Rectal smooth muscle tissue (tissue), 1 donor: Measurements from ENCODE around the gene COL19A1.

Experiments used
- H3K27ac ChIP-seq: one replicate; pipeline ENCODE4 v1.7.0; 2013; ENCODE audit warnings: low read depth, low read length, inconsistent platforms
- H3K27me3 ChIP-seq: one replicate; pipeline ENCODE4 v1.7.0; 2013; ENCODE audit warnings: low read length; ENCODE audit not compliant: control insufficient read depth, insufficient read depth
- H3K36me3 ChIP-seq: one replicate; pipeline ENCODE4 v1.7.0; 2013; ENCODE audit warnings: low read length; ENCODE audit not compliant: control insufficient read depth, insufficient read depth
- H3K4me1 ChIP-seq: one replicate; pipeline ENCODE4 v1.7.0; 2013; ENCODE audit warnings: low read length; ENCODE audit not compliant: control insufficient read depth, insufficient read depth
- H3K4me3 ChIP-seq: one replicate; pipeline ENCODE4 v1.7.0; 2013; ENCODE audit warnings: low read length
- H3K9ac ChIP-seq: one replicate; pipeline ENCODE4 v1.7.0; 2013; ENCODE audit warnings: low read length

The COL19A1 gene

GRCh38 chr6:70216767-70217166 lies 350.4 kb downstream of the COL19A1 start:
- no peak overlapping the region for H3K9ac ChIP-seq

GRCh38 chr6:70219943-70220613 lies 353.7 kb downstream of the COL19A1 start:
- H3K27me3 ChIP-seq: no peaks in the 10 kb centered on the region
- H3K9ac ChIP-seq: no peak overlapping the region
- no peaks in the 10 kb centered on the region for H3K4me1 ChIP-seq
- no peak overlapping the region for H3K4me3 ChIP-seq
- H3K36me3 ChIP-seq: no peaks in the 10 kb centered on the region
- no peak overlapping the region for H3K27ac ChIP-seq

More at GRCh38 chr6:70216767-70217166, 350.4 kb downstream of the COL19A1 start:
- Histone ChIP-seq H3K4me3 (no peak overlapping the region), H3K27ac (no peak overlapping the region), H3K36me3 (no peaks in the 10 kb centered on the region), H3K27me3 (no peaks in the 10 kb centered on the region), H3K4me1 (no peaks in the 10 kb centered on the region)

- no peaks in the 10 kb centered on the region for H3K27me3 ChIP-seq
- no peaks in the 10 kb centered on the region for H3K36me3 ChIP-seq
- H3K4me3 ChIP-seq: no peak overlapping the region
- no peaks in the 10 kb centered on the region for H3K4me1 ChIP-seq
- H3K9ac ChIP-seq: no peak overlapping the region
- no peak overlapping the region for H3K27ac ChIP-seq
Measured at GRCh38 chr6:70221025-70221714, 354.8 kb downstream of the COL19A1 start.

- Histone ChIP-seq H3K27ac (no peak overlapping the region), H3K27me3 (no peaks in the 10 kb centered on the region), H3K9ac (no peak overlapping the region), H3K4me3 (no peak overlapping the region), H3K4me1 (no peaks in the 10 kb centered on the region), H3K36me3 (no peaks in the 10 kb centered on the region)
Measured at GRCh38 chr6:70221715-70222438, 355.5 kb downstream of the COL19A1 start.

- H3K4me3 ChIP-seq: no peak overlapping the region
- no peaks in the 10 kb centered on the region for H3K27me3 ChIP-seq
- H3K4me1 ChIP-seq: no peaks in the 10 kb centered on the region
- no peak overlapping the region for H3K27ac ChIP-seq
- H3K36me3 ChIP-seq: no peaks in the 10 kb centered on the region
- no peak overlapping the region for H3K9ac ChIP-seq
Measured at GRCh38 chr6:70222439-70222749, 356.0 kb downstream of the COL19A1 start.

GRCh38 chr6:70225055-70225454 lies 358.7 kb downstream of the COL19A1 start:
- H3K27me3 ChIP-seq: no peaks in the 10 kb centered on the region
- H3K4me3 ChIP-seq: no peak overlapping the region
- no peak overlapping the region for H3K9ac ChIP-seq
- H3K36me3 ChIP-seq: no peaks in the 10 kb centered on the region
- H3K27ac ChIP-seq: no peak overlapping the region
- H3K4me1 ChIP-seq: no peaks in the 10 kb centered on the region

- Histone ChIP-seq H3K4me1 (no peaks in the 10 kb centered on the region), H3K36me3 (no peaks in the 10 kb centered on the region), H3K9ac (no peak overlapping the region), H3K27ac (no peak overlapping the region), H3K4me3 (no peak overlapping the region), H3K27me3 (no peaks in the 10 kb centered on the region)
Measured at GRCh38 chr6:70231311-70231710, 365.0 kb downstream of the COL19A1 start.

- H3K36me3 ChIP-seq: no peaks in the 10 kb centered on the region
- no peak overlapping the region for H3K4me3 ChIP-seq
- H3K4me1 ChIP-seq: no peaks in the 10 kb centered on the region
- H3K27ac ChIP-seq: no peak overlapping the region
- no peaks in the 10 kb centered on the region for H3K27me3 ChIP-seq
- H3K9ac ChIP-seq: no peak overlapping the region
Measured at GRCh38 chr6:70234561-70235236, 368.3 kb downstream of the COL19A1 start.

- no peaks in the 10 kb centered on the region for H3K36me3 ChIP-seq
- no peak overlapping the region for H3K27ac ChIP-seq
- H3K4me3 ChIP-seq: no peak overlapping the region
- H3K9ac ChIP-seq: no peak overlapping the region
- no peaks in the 10 kb centered on the region for H3K27me3 ChIP-seq
- no peaks in the 10 kb centered on the region for H3K4me1 ChIP-seq
Measured at GRCh38 chr6:70236343-70236742, 370.0 kb downstream of the COL19A1 start.

GRCh38 chr6:70241031-70241430 lies 374.7 kb downstream of the COL19A1 start:
- Histone ChIP-seq H3K4me3 (no peak overlapping the region), H3K36me3 (no peaks in the 10 kb centered on the region), H3K4me1 (no peaks in the 10 kb centered on the region), H3K9ac (no peak overlapping the region), H3K27ac (no peak overlapping the region), H3K27me3 (no peaks in the 10 kb centered on the region)

GRCh38 chr6:70241991-70242420 lies 375.6 kb downstream of the COL19A1 start:
- Histone ChIP-seq H3K4me3 (no peak overlapping the region), H3K9ac (no peak overlapping the region), H3K36me3 (no peaks in the 10 kb centered on the region), H3K4me1 (no peaks in the 10 kb centered on the region), H3K27me3 (no peaks in the 10 kb centered on the region), H3K27ac (no peak overlapping the region)

- Histone ChIP-seq H3K27me3 (no peaks in the 10 kb centered on the region), H3K9ac (no peak overlapping the region), H3K36me3 (no peaks in the 10 kb centered on the region), H3K27ac (no peak overlapping the region), H3K4me3 (no peak overlapping the region), H3K4me1 (no peaks in the 10 kb centered on the region)
Measured at GRCh38 chr6:70246118-70246517, 379.8 kb downstream of the COL19A1 start.
